GM12873 (cell line): ENCODE data around the gene CSMD2.

Source experiments
- CTCF ChIP-seq: IDR thresholded peaks from 2 replicates; pipeline ENCODE4 v1.5.1; 2012; ENCODE audit warnings: low read depth, mild to moderate bottlenecking, moderate library complexity, low read length, control low read depth; ENCODE audit not compliant: insufficient read depth; ENCODE audit errors: missing control alignments

The CSMD2 gene

DNA sequence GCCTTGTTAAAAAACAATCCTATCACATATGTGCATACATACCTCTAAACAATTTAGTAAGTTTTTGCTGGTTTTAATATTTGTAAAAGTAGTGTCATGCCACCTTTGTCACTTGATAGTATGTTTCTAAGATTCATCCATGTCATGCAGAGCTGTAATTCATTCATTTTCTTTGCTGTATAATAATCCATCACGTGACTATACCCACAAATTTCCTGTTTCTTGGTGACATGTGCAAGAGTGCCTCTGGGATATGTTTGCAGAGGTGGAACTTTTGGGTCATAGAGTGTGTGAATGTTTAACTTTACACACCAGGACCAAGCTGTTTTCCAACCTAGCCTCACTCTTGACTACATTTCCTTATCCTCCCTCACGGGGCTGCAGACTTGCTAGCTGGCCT is 629.7 kb downstream of the CSMD2 start:
- no peak for TF ChIP-seq CTCF

DNA sequence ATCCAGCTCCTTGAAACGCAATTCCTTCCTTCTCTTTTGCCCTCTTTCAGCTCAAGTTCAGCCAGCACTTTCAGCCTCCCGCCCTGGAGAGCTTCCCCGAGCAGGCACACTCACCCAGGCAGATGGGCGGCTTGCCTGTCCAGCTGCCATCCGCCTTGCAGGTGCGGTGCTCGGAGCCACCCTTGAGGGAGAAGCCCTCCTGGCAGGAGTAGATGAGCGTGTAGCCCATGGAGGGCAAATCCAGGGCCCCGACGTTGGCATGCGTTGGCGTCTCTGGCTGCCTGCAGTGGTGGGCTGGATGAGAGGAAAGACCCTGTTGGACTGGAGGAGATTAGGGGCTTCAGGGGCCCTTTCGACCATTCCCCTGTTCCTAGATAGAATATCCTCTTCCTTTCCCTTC is 632.1 kb downstream of the CSMD2 start:
- TF ChIP-seq CTCF = no peak

DNA sequence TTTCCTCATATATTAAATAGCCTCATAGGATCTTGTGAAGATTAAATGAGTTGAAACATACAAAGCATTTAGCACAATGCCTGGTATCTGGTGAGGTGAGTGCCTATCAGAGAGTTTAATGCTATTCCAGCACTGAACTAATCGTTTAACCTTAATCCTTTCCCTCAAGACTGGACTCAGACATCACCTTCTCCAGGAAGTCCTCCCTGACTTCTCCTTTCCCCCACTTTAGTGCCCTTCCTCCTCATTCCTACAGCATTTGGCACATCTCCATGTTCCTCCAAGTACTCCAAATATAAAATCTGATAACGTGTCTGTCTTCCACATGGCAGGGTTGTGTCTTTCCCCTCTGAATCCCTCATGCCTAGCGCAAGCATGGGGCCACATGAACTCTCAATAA is 632.8 kb downstream of the CSMD2 start:
- no peak for TF ChIP-seq CTCF

DNA sequence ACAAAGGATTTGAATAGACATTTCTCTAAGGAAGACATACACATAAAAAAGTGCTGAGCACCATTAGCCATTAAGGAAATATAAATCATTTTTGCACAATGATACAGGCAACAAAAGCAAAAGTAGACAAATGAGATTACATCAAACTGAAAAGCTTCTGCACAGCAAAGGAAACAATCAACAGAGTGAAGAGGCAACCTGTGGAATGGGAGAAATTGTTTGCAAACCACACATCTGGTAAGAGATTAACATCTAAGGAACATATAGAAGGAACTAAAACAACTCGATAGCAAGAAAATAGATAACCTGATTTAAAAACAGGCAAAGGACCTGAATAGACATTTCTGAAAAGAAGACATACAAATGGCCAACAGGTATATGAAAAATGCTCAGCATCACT is 635.1 kb downstream of the CSMD2 start:
- TF ChIP-seq CTCF = no peak

DNA sequence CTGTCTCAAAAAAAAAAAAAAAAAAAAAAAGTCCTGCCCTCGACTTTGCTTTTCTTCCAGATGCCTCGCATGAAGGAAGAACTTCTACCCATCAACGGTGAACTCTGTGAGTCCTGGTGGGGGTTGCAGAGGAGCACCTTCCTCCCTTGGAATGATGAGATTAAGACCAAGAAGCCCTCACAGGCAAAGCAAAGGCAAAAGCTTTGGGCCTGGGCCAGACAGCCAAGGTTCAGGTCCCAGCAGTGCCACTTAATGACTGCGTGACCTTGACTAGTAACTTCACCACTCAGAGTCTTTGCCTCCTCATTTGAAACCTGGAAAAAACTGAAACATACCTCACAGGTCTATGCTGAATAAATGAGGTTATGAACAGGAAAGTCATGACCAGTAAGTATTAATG is 637.1 kb downstream of the CSMD2 start:
- no peak for TF ChIP-seq CTCF

- no peak for TF ChIP-seq CTCF
These were observed 640.4 kb downstream of the CSMD2 start for GRCh38 chr1:33524586-33524985.

DNA sequence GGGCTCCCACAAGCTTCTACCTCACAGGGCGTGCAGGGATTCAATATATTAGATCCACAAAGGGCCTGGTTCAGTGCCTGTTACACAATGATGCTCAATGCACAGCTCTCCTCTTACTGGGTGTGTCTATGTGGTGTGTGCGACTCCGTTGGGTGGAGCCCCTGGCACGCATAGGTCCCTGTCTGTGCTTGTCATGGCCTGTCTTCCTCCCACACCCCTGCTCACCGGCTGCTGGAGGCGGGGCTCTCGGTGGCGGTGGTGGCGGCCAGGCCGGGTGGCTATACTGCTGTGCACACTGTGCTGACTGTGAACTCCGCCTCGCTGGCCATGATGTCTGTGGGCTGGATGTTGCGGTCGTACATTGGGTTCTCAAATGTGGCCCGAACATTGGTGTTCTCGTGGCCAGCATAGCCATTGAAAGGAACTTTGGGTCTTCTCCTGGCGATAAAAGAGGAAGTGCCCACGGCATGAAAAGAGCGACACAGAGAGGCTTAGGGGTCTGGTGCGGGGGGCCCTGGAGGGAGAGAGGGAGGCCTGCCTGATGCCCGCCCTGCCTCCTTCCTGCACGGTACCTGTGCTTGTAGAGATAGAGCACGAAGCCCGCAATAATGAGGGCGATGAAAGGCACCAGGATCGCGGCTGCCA is 645.7 kb downstream of the CSMD2 start:
- no peak for TF ChIP-seq CTCF
